ENCODE measurements around the gene OPHN1.

DNA sequence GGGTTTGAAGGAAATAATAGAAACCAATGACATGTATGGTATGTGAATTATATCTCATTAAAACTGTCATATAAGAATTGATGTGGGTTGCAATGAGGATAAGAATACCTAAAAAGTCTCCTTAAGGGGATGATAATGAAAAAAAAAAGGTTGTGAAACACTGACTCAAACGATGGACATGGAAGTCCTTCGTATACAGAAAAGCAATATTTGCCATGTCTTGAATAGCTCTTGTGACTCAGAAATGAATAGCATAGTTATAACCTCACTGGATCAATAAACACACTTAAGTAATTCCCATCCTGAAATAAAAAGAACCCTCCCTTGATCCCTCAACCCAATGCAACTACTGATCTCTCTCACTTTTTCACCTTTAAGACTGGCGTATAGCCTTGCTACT is 89.7 kb downstream of the OPHN1 start:
- TF ChIP-seq, protein P1, sequence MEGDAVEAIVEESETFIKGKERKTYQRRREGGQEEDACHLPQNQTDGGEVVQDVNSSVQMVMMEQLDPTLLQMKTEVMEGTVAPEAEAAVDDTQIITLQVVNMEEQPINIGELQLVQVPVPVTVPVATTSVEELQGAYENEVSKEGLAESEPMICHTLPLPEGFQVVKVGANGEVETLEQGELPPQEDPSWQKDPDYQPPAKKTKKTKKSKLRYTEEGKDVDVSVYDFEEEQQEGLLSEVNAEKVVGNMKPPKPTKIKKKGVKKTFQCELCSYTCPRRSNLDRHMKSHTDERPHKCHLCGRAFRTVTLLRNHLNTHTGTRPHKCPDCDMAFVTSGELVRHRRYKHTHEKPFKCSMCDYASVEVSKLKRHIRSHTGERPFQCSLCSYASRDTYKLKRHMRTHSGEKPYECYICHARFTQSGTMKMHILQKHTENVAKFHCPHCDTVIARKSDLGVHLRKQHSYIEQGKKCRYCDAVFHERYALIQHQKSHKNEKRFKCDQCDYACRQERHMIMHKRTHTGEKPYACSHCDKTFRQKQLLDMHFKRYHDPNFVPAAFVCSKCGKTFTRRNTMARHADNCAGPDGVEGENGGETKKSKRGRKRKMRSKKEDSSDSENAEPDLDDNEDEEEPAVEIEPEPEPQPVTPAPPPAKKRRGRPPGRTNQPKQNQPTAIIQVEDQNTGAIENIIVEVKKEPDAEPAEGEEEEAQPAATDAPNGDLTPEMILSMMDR (IDR thresholded peaks at IDR 0.05) = no peak
- TF ChIP-seq POLR2AphosphoS5 (IDR thresholded peaks at IDR 0.05) (no peak), EP300 (IDR thresholded peaks at IDR 0.05) (no peak)
